K562 (cell line): ENCODE measurements around the gene ARHGAP32. TPM values are rescaled to one million over a fixed set of nuclear protein-coding genes. Genes with fewer than 3 reads are reported as not detected.

Experiments used
- ATAC-seq: fragments of 200-7000 bp; cut with Tn5 transposase; 3 replicates; pipeline ENCODE4 v1.9.1; 2020; ENCODE audit warnings: moderate library complexity
- BruUV-seq: library from RNA; stranded (reverse); fragments of 400-500 nt; replicated peaks from 2 replicates; lab custom pipeline; 2021; lab: Mats Ljungman, UMichigan
- CTCF ChIA-PET: fragments of 300-600 bp; formaldehyde crosslinking; extraction: SDS; loops from one replicate; lab custom pipeline; 2021; ENCODE audit warnings: low intra/inter-chr PET ratio; lab: Yijun Ruan, JAX
- POLR2A ChIA-PET: fragments of 300-600, 350-650 bp; sonication (Branson Sonifier 250); formaldehyde crosslinking; extraction: SDS; loops from one replicate; lab custom pipeline; 2021; ENCODE audit warnings: antibody characterized with exemption, inconsistent platforms; lab: Yijun Ruan, JAX
- DNase-seq, 4 experiments: peaks; one replicate each; pipeline versions ENCODE4 v3.0.0 to v3.0.0-alpha.2; 2011 to 2018; ENCODE audit warnings: low spot score in 3 of 4, mixed read lengths in 3 of 4; ENCODE audit errors: extremely low read depth in 1 of 4
- FAIRE-seq: peaks from 2 replicates; lab custom pipeline; 2011; peaks lifted over from hg19 to GRCh38; lab: Jason Lieb, UNC
- H2AFZ ChIP-seq: 2 replicates; pipeline ENCODE4 v1.6.0; 2011; ENCODE audit warnings: low read depth, low read length, control low read depth, inconsistent platforms
- H3K27ac ChIP-seq: fragments of 200-600 bp; 3 replicates; pipeline ENCODE4 v1.8.0; 2011; ENCODE audit warnings: low read depth, mild to moderate bottlenecking, control low read depth, inconsistent platforms, low read length, moderate library complexity, mixed read lengths; ENCODE audit errors: extremely low read depth
- H3K27me3 ChIP-seq, 2 experiments: fragments of 300-600 bp in 1 of 2; 2 replicates in 1 of 2; 3 replicates in 1 of 2; pipeline versions ENCODE4 v1.6.0 to v1.8.0; 2011; ENCODE audit warnings: inconsistent platforms in 2 of 2, low read length in 2 of 2, mild to moderate bottlenecking in 1 of 2, mixed read lengths in 1 of 2, moderate library complexity in 1 of 2; ENCODE audit not compliant: control insufficient read depth in 2 of 2, insufficient read depth in 2 of 2
- H3K36me3 ChIP-seq: fragments of 300-600 bp; 3 replicates; pipeline ENCODE4 v1.8.0; 2011; ENCODE audit warnings: mild to moderate bottlenecking, low read length, inconsistent platforms; ENCODE audit not compliant: control insufficient read depth, insufficient read depth
- H3K4me1 ChIP-seq, 2 experiments: fragments of 200-600 bp in 1 of 2; replicated peaks in 1 of 2; 2 replicates in 1 of 2; 3 replicates in 1 of 2; pipeline versions ENCODE4 v1.5.1 to v1.8.0; 2011; ENCODE audit warnings: inconsistent platforms in 2 of 2, low read length in 2 of 2, mild to moderate bottlenecking in 1 of 2, mixed read lengths in 1 of 2, moderate library complexity in 1 of 2; ENCODE audit not compliant: control insufficient read depth in 2 of 2, insufficient read depth in 2 of 2
- H3K4me2 ChIP-seq: 2 replicates; pipeline ENCODE4 v1.6.1; 2011; ENCODE audit warnings: low read length, control low read depth, inconsistent platforms, mixed read lengths; ENCODE audit not compliant: insufficient read depth
- H3K4me3 ChIP-seq: fragments of 200-600 bp; sonication (generic), shearing (Covaris generic); 2 replicates; pipeline ENCODE4 v1.5.1; 2016; ENCODE audit warnings: control low read depth, inconsistent platforms
- H3K79me2 ChIP-seq: fragments of 200-600 bp; 3 replicates; pipeline ENCODE4 v1.8.0; 2011; ENCODE audit warnings: low read length, inconsistent platforms; ENCODE audit not compliant: control insufficient read depth, insufficient read depth
- H3K9ac ChIP-seq, 2 experiments: 2 replicates each; pipeline versions ENCODE4 v1.6.0 to v1.6.1; 2011; ENCODE audit warnings: low read depth in 2 of 2, low read length in 2 of 2, control low read depth in 1 of 2, inconsistent platforms in 1 of 2, mild to moderate bottlenecking in 1 of 2, mixed read lengths in 1 of 2; ENCODE audit not compliant: insufficient read depth in 1 of 2
- H3K9me1 ChIP-seq: one replicate; pipeline ENCODE4 v1.6.0; 2011; ENCODE audit warnings: inconsistent platforms, mild to moderate bottlenecking, low read length, moderate library complexity; ENCODE audit not compliant: control insufficient read depth, insufficient read depth
- H3K9me3 ChIP-seq: replicated peaks from 2 replicates; pipeline ENCODE4 v1.5.1; 2011; ENCODE audit warnings: low read depth, low read length, inconsistent platforms; ENCODE audit not compliant: control insufficient read depth, insufficient read depth
- H4K20me1 ChIP-seq: replicated peaks from 2 replicates; pipeline ENCODE4 v1.6.1; 2011; ENCODE audit warnings: low read length, inconsistent platforms, mixed read lengths; ENCODE audit not compliant: control insufficient read depth, insufficient read depth
- CHCHD3 ChIP-seq: fragments of 250-450 bp; sonication (Bioruptor Pico); IDR thresholded peaks from 2 replicates; pipeline ENCODE4 v2.1.2; 2022; ENCODE audit warnings: mild to moderate bottlenecking
- EZH2 ChIP-seq: IDR thresholded peaks from 2 replicates; pipeline ENCODE4 v1.6.1; 2012; ENCODE audit warnings: low read depth, mild to moderate bottlenecking, inconsistent platforms, low read length, borderline replicate concordance
- HDGF ChIP-seq: fragments of 450-650 bp; IDR thresholded peaks from 2 replicates; pipeline ENCODE4 v1.6.1; 2016
- KLF6 ChIP-seq: fragments of 250-450 bp; sonication (Bioruptor Pico); IDR thresholded peaks from 2 replicates; pipeline ENCODE4 v1.4.0; 2020; ENCODE audit warnings: mild to moderate bottlenecking, moderate library complexity, borderline replicate concordance
- TGIF2 ChIP-seq: sonication (generic); formaldehyde crosslinking; IDR thresholded peaks from 2 replicates; pipeline ENCODE4 v1.8.1; 2022; ENCODE audit warnings: mild to moderate bottlenecking, missing genetic modification reagents, moderate library complexity
- THAP12 ChIP-seq: fragments of 250-450 bp; sonication (Bioruptor Pico); IDR thresholded peaks from 2 replicates; pipeline ENCODE4 v1.9.0; 2021; ENCODE audit warnings: mild to moderate bottlenecking, inconsistent platforms
- ZNF778 ChIP-seq: fragments of 450-650 bp; formaldehyde crosslinking; IDR thresholded peaks from 2 replicates; pipeline ENCODE4 v1.4.0; 2020; ENCODE audit warnings: mild to moderate bottlenecking, moderate library complexity
- WGBS: fragments of 100-300 bp; shearing (Covaris generic); methylation state at CpG from one replicate; pipeline ENCODE4 v1.1.6; 2016; ENCODE audit warnings: low coverage, mixed read lengths; ENCODE audit not compliant: insufficient coverage; ENCODE audit errors: missing lambda C conversion rate; 5-methylcytosine and 5-hydroxymethylcytosine counted together
- in situ Hi-C: fragments of 300-500 bp; cut with MboI; formaldehyde crosslinking; loops from 4 replicates; pipeline ENCODE4 v1.15.0; 2018; ENCODE audit warnings: inconsistent platforms, mixed read lengths
- intact Hi-C: fragments of 100-400 bp; cut with micrococcal nuclease; formaldehyde crosslinking; loops from 2 replicates; pipeline ENCODE4 v1.14.2; 2022
- polyA plus RNA-seq, 8 experiments: library from polyadenylated mRNA; depleted of rRNA in 4 of 8; stranded (reverse) in 5 of 8; unstranded in 3 of 8; fragments of >200 nt; fragmentation: Nextera tagmentation in 2 of 8; fragmentation: Illumina TruSeq in 1 of 8; extraction: Ambion mirVana in 2 of 8; extraction: Trizol in 1 of 8; gene quantifications; 2 replicates each; pipeline versions ENCODE4 v1.2.1 to v1.2.3, GENCODE V29; 2011 to 2014; ENCODE audit warnings: inconsistent platforms in 1 of 8, missing spikeins in 1 of 8
- total RNA-seq, 7 experiments: library from RNA; depleted of rRNA in 6 of 7; stranded (reverse); fragments of >200 nt in 6 of 7; fragmentation: Illumina TruSeq in 2 of 7; extraction: Trizol in 2 of 7; gene quantifications; 2 replicates each; pipeline versions ENCODE4 v1.2.1 to v1.2.3, GENCODE V29; 2011 to 2021; ENCODE audit warnings: low replicate concordance in 1 of 7
- TF ChIP-seq, protein P1 (sequence below): fragments of 450-650 bp; IDR thresholded peaks from 2 replicates; pipeline ENCODE4 v1.7.0; 2016; ENCODE audit warnings: borderline replicate concordance
- TF ChIP-seq, protein P2 (sequence below): sonication (generic); formaldehyde crosslinking; IDR thresholded peaks from 2 replicates; pipeline ENCODE4 v1.8.0; 2022; ENCODE audit warnings: mild to moderate bottlenecking, missing genetic modification reagents
- TF ChIP-seq, protein P3 (sequence below): fragments of 450-650 bp; IDR thresholded peaks from 2 replicates; pipeline ENCODE4 v1.6.1; 2016; ENCODE audit warnings: low read depth, mild to moderate bottlenecking, moderate library complexity

Gene ARHGAP32
- total and polyA plus RNA-seq, 9 of the 15 experiments (the other 6 are each of a cell fraction or from before 2014, with no cell fraction given) = 0.18 TPM; not detected in 8

DNA sequence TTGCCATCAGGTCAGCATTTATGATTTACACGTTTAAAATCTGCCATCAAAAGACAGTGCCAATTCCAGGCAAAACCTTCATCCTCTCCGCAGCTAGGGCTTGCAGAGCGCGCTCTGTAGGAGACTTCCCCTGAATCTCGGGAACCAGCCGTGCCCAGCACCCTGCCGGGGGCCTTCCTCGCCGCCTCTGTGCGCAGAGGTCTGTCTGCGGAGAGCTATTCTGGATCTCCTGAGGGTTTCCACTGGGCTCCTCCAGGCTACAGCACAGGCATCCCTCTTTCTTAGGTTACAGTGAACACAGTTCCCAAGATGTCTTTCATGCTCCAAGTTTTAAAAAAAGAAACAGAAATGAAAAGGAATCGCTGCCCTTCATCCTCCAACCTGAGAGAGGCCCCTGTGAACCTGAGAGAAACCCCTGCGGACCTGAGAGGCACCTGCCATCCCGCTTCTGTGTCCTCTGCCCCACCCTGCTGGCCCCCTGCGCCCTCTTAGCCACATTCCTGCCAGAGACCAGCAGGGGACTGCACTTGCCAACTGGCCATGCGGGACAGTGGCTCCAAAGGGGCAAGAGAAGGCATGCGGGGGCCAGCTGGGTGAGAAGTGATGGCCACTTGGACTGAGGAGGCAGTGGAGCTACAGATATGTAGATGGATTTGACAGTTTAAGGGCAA, 265.6 kb downstream of the ARHGAP32 start:
- no peak overlapping the region for H3K9ac ChIP-seq
- intact Hi-C loops = no loop called here
- H3K4me2 ChIP-seq = no peak overlapping the region
- no peaks in the 10 kb centered on the region for H3K4me1 ChIP-seq
- ChIA-PET POLR2A (interaction anchor here (0.6 kb wide), 1 partner anchor 12 kb away, joined by 3 read pairs; no protein-coding TSS in a partner anchor), CTCF (no interaction called here)
- H2AFZ ChIP-seq = no peak overlapping the region
- no peaks in the 10 kb centered on the region for H3K79me2 ChIP-seq
- H4K20me1 ChIP-seq = no peaks in the 10 kb centered on the region
- in situ Hi-C loops = no loop called here
- DNase-seq (no peak), ATAC-seq (no peak), FAIRE-seq (no peak)
- no peaks in the 10 kb centered on the region for H3K9me3 ChIP-seq
- BruUV-seq = no TSS peak
- H3K9me1 ChIP-seq = no peaks in the 10 kb centered on the region
- 2% methylated on average over 17 of the region's 17 CpGs for WGBS
- H3K27ac ChIP-seq = no peak overlapping the region
- no peak overlapping the region for H3K4me3 ChIP-seq
- H3K27me3 ChIP-seq = peaks cover 0 to 12% of the 10 kb centered on the region in 2 experiments; a peak in 1 of 5 replicates
- no peaks in the 10 kb centered on the region for H3K36me3 ChIP-seq
- TF ChIP-seq EZH2 (no peak), HDGF (no peak), CHCHD3 (CRISPR knock-in tag) (no peak), TGIF2 (CRISPR knock-in tag) (no peak), KLF6 (no peak), ZNF778 (CRISPR knock-in tag) (no peak), THAP12 (CRISPR knock-in tag) (no peak)
- TF ChIP-seq, protein P1, sequence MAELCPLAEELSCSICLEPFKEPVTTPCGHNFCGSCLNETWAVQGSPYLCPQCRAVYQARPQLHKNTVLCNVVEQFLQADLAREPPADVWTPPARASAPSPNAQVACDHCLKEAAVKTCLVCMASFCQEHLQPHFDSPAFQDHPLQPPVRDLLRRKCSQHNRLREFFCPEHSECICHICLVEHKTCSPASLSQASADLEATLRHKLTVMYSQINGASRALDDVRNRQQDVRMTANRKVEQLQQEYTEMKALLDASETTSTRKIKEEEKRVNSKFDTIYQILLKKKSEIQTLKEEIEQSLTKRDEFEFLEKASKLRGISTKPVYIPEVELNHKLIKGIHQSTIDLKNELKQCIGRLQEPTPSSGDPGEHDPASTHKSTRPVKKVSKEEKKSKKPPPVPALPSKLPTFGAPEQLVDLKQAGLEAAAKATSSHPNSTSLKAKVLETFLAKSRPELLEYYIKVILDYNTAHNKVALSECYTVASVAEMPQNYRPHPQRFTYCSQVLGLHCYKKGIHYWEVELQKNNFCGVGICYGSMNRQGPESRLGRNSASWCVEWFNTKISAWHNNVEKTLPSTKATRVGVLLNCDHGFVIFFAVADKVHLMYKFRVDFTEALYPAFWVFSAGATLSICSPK = no peak
- TF ChIP-seq, protein P2, sequence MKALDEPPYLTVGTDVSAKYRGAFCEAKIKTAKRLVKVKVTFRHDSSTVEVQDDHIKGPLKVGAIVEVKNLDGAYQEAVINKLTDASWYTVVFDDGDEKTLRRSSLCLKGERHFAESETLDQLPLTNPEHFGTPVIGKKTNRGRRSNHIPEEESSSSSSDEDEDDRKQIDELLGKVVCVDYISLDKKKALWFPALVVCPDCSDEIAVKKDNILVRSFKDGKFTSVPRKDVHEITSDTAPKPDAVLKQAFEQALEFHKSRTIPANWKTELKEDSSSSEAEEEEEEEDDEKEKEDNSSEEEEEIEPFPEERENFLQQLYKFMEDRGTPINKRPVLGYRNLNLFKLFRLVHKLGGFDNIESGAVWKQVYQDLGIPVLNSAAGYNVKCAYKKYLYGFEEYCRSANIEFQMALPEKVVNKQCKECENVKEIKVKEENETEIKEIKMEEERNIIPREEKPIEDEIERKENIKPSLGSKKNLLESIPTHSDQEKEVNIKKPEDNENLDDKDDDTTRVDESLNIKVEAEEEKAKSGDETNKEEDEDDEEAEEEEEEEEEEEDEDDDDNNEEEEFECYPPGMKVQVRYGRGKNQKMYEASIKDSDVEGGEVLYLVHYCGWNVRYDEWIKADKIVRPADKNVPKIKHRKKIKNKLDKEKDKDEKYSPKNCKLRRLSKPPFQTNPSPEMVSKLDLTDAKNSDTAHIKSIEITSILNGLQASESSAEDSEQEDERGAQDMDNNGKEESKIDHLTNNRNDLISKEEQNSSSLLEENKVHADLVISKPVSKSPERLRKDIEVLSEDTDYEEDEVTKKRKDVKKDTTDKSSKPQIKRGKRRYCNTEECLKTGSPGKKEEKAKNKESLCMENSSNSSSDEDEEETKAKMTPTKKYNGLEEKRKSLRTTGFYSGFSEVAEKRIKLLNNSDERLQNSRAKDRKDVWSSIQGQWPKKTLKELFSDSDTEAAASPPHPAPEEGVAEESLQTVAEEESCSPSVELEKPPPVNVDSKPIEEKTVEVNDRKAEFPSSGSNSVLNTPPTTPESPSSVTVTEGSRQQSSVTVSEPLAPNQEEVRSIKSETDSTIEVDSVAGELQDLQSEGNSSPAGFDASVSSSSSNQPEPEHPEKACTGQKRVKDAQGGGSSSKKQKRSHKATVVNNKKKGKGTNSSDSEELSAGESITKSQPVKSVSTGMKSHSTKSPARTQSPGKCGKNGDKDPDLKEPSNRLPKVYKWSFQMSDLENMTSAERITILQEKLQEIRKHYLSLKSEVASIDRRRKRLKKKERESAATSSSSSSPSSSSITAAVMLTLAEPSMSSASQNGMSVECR (CRISPR knock-in tag) = no peak
- TF ChIP-seq, protein P3, sequence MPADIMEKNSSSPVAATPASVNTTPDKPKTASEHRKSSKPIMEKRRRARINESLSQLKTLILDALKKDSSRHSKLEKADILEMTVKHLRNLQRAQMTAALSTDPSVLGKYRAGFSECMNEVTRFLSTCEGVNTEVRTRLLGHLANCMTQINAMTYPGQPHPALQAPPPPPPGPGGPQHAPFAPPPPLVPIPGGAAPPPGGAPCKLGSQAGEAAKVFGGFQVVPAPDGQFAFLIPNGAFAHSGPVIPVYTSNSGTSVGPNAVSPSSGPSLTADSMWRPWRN = no peak
